HepG2 (cell line): ENCODE data around the gene ZNF683. TPM values are rescaled to one million over a fixed set of nuclear protein-coding genes. Genes with fewer than 3 reads are reported as not detected.

Experiments
- AHDC1 ChIP-seq: sonication (generic); formaldehyde crosslinking; IDR thresholded peaks from 2 replicates; pipeline ENCODE4 v1.5.1; 2020; ENCODE audit warnings: mild to moderate bottlenecking, missing genetic modification reagents, borderline replicate concordance
- ATF7-NPFF ChIP-seq: sonication (generic); formaldehyde crosslinking; IDR thresholded peaks from 2 replicates; pipeline ENCODE4 v1.8.1; 2023; ENCODE audit warnings: mild to moderate bottlenecking, low read depth, missing genetic modification reagents, moderate library complexity
- ETV5 ChIP-seq: IDR thresholded peaks from 2 replicates; pipeline ENCODE4 v1.6.1; 2018; ENCODE audit warnings: missing biosample characterization, missing genetic modification reagents, inconsistent platforms, borderline replicate concordance
- FOXA3 ChIP-seq: IDR thresholded peaks from 2 replicates; pipeline ENCODE4 v1.6.1; 2016; ENCODE audit warnings: missing genetic modification reagents, missing compliant biosample characterization
- FOXP4 ChIP-seq: sonication (generic); formaldehyde crosslinking; IDR thresholded peaks from 2 replicates; pipeline ENCODE4 v1.4.0; 2020; ENCODE audit warnings: missing genetic modification reagents
- HNF4G ChIP-seq, 2 experiments: sonication (generic) in 1 of 2; formaldehyde crosslinking in 1 of 2; IDR thresholded peaks; 2 replicates each; pipeline versions ENCODE4 v1.4.0 to v1.6.1; 2011 to 2020; ENCODE audit warnings: borderline replicate concordance in 2 of 2, low read depth in 2 of 2, mild to moderate bottlenecking in 2 of 2, low read length in 1 of 2, missing genetic modification reagents in 1 of 2, moderate library complexity in 1 of 2
- MEF2D ChIP-seq: sonication (generic); formaldehyde crosslinking; IDR thresholded peaks from 2 replicates; pipeline ENCODE4 v1.5.1; 2020; ENCODE audit warnings: mild to moderate bottlenecking, missing genetic modification reagents
- MEIS1 ChIP-seq: sonication (generic); formaldehyde crosslinking; IDR thresholded peaks from 2 replicates; pipeline ENCODE4 v1.9.0; 2021; ENCODE audit warnings: mild to moderate bottlenecking, missing genetic modification reagents, moderate library complexity, borderline replicate concordance
- MIER3 ChIP-seq: IDR thresholded peaks from 2 replicates; pipeline ENCODE4 v1.6.1; 2016; ENCODE audit warnings: missing compliant biosample characterization, borderline replicate concordance
- PCBP2 ChIP-seq: fragments of 200-400 bp; formaldehyde crosslinking; optimal IDR thresholded peaks from 2 replicates; pipeline ENCODE3; 2018; ENCODE audit warnings: low read length, low read depth; ENCODE audit not compliant: poor library complexity, severe bottlenecking
- SOX13 ChIP-seq, 3 experiments: fragments of 450-650 bp in 1 of 3; sonication (generic) in 1 of 3; formaldehyde crosslinking in 1 of 3; IDR thresholded peaks in 2 of 3; conservative IDR thresholded peaks in 1 of 3; 2 replicates each; pipeline versions ENCODE4 v1.5.0 to v1.6.1; 2016 to 2020; ENCODE audit warnings: antibody characterized with exemption in 1 of 3, mild to moderate bottlenecking in 1 of 3, missing compliant biosample characterization in 1 of 3, missing genetic modification reagents in 1 of 3, moderate library complexity in 1 of 3
- SOX5 ChIP-seq: IDR thresholded peaks from 2 replicates; pipeline ENCODE4 v1.6.1; 2016; ENCODE audit warnings: borderline replicate concordance
- ZBTB43 ChIP-seq: sonication (generic); formaldehyde crosslinking; conservative IDR thresholded peaks from 2 replicates; pipeline ENCODE4 v1.4.0; 2020; ENCODE audit warnings: missing genetic modification reagents
- ZNF431 ChIP-seq: sonication (generic); formaldehyde crosslinking; IDR thresholded peaks from 2 replicates; pipeline ENCODE4 v1.9.0; 2022; ENCODE audit warnings: missing genetic modification reagents, low read depth, mild to moderate bottlenecking, borderline replicate concordance
- ZNF570 ChIP-seq: sonication (generic); formaldehyde crosslinking; IDR thresholded peaks from 2 replicates; pipeline ENCODE4 v1.4.0; 2020; ENCODE audit warnings: mild to moderate bottlenecking, missing genetic modification reagents, borderline replicate concordance
- ZNF792 ChIP-seq: IDR thresholded peaks from 2 replicates; pipeline ENCODE4 v1.6.1; 2016
- polyA plus RNA-seq, 8 experiments: library from polyadenylated mRNA; depleted of rRNA in 3 of 8; stranded (reverse) in 7 of 8; unstranded in 1 of 8; fragments of >200 nt; fragmentation: Illumina TruSeq in 4 of 8; extraction: Trizol in 4 of 8; gene quantifications; 2 replicates each; pipeline versions ENCODE4 v1.2.1 to v1.2.3, GENCODE V29; 2011 to 2016; ENCODE audit warnings: low read depth in 4 of 8, missing spikeins in 1 of 8, mixed read lengths in 1 of 8; ENCODE audit not compliant: insufficient read depth in 1 of 8
- total RNA-seq, 5 experiments: library from RNA; depleted of rRNA; stranded (reverse); fragments of >200 nt; fragmentation: Illumina TruSeq; extraction: Trizol; gene quantifications; 2 replicates each; pipeline ENCODE4 v1.2.3, GENCODE V29; 2016; ENCODE audit warnings: low read depth in 1 of 5

ZNF683 gene
- total and polyA plus RNA-seq, 2 of the 13 experiments (the other 11 are each of a cell fraction or from before 2014, with no cell fraction given): not detected

GRCh38 chr1:26351590-26352337, 20.8 kb downstream of the ZNF683 start (continued):
- TF ChIP-seq ZNF570: no peak
- 0 out of 2 replicates have a peak, but pooled peaks have one; percentile 41 for TF ChIP-seq AHDC1
- TF ChIP-seq MEF2D (CRISPR knock-in tag): peak; percentile 14; the same call in 1 of the 2 replicates
- 0 out of 2 replicates have a peak, but pooled peaks have one; percentile 24 for TF ChIP-seq ETV5
- TF ChIP-seq SOX13 (IDR thresholded peaks at IDR 0.05): peak; percentile 71; the same call in 1 of the 2 replicates
- TF ChIP-seq SOX13 (CRISPR knock-in tag; conservative IDR thresholded peaks at IDR 0.05 in 1 of 2, IDR thresholded peaks at IDR 0.05 in 1 of 2): peak in 1 of 2 experiments; percentile 89; a peak in 2 of 4 replicates
- TF ChIP-seq MIER3 (CRISPR knock-in tag): peak; percentile 22; the same call in 1 of the 2 replicates
- TF ChIP-seq FOXA3 (CRISPR knock-in tag): peak; percentile 57; the same call in 1 of the 2 replicates
- TF ChIP-seq PCBP2: no peak
- no peak for TF ChIP-seq ZNF792 (CRISPR knock-in tag)
- TF ChIP-seq ATF7-NPFF: peak; percentile 48; the same call in 1 of the 2 replicates
- TF ChIP-seq ZNF431 (CRISPR knock-in tag): 0 out of 2 replicates have a peak, but pooled peaks have one; percentile 1
- no peak for TF ChIP-seq MEIS1 (CRISPR knock-in tag)
- peak; percentile 88 for TF ChIP-seq SOX5 (CRISPR knock-in tag)
- 0 out of 2 replicates have a peak, but pooled peaks have one; percentile 59 for TF ChIP-seq ZBTB43 (CRISPR knock-in tag)
- 0 out of 2 replicates have a peak, but pooled peaks have one; percentile 16 for TF ChIP-seq HNF4G (IDR thresholded peaks at IDR 0.05; ENCODE audit: borderline replicate concordance, low read depth, low read length)
- TF ChIP-seq HNF4G (CRISPR knock-in tag; IDR thresholded peaks at IDR 0.05; ENCODE audit: borderline replicate concordance, low read depth): 0 out of 2 replicates have a peak, but pooled peaks have one; percentile 25
- TF ChIP-seq FOXP4 (CRISPR knock-in tag): 0 out of 2 replicates have a peak, but pooled peaks have one; percentile 8
